Caco-2 (cell line): ENCODE data around the gene ADAMTSL1. TPM values are rescaled to one million over a fixed set of nuclear protein-coding genes. Genes with fewer than 3 reads are reported as not detected.

Experiments
- BruUV-seq: library from RNA; stranded (reverse); fragments of 400-500 nt; replicated peaks from 2 replicates; lab custom pipeline; 2021; lab: Mats Ljungman, UMichigan
- CTCF ChIA-PET: fragments of 300-600 bp; sonication (Branson Sonifier 250); formaldehyde crosslinking; loops from one replicate; lab custom pipeline; 2022; ENCODE audit warnings: antibody characterized with exemption; lab: Charles Lee
- POLR2A ChIA-PET: fragments of 300-600 bp; sonication (Branson Sonifier 250); formaldehyde crosslinking; loops from one replicate; lab custom pipeline; 2022; ENCODE audit warnings: antibody characterized with exemption; lab: Charles Lee
- DNase-seq, 2 experiments: peaks; one replicate each; pipeline versions ENCODE4 v3.0.0 to v3.0.0-alpha.2; 2020 to 2022
- H3K27me3 ChIP-seq: replicated peaks from 2 replicates; pipeline ENCODE4 v1.6.0; 2011; ENCODE audit warnings: low read length; ENCODE audit not compliant: control insufficient read depth, insufficient read depth
- H3K36me3 ChIP-seq: 2 replicates; pipeline ENCODE4 v1.5.1; 2011; ENCODE audit warnings: low read length; ENCODE audit not compliant: control insufficient read depth, insufficient read depth
- H3K4me1 ChIP-seq: fragments of 250-450 bp; sonication (Bioruptor Pico); 2 replicates; pipeline ENCODE4 v1.5.1; 2020; ENCODE audit warnings: mild to moderate bottlenecking
- H3K4me3 ChIP-seq: 2 replicates; pipeline ENCODE4 v1.5.1; 2011; ENCODE audit warnings: low read depth, mild to moderate bottlenecking, control low read depth, low read length
- H3K9me3 ChIP-seq: fragments of 250-450 bp; sonication (Bioruptor Pico); 2 replicates; pipeline ENCODE4 v1.5.1; 2020; ENCODE audit warnings: mild to moderate bottlenecking, moderate library complexity
- H3K27ac Mint-ChIP-seq: one replicate; pipeline ENCODE4 v1.8.0; 2022; ENCODE audit warnings: mixed read lengths; ENCODE audit not compliant: unreplicated experiment
- H3K27me3 Mint-ChIP-seq: one replicate; pipeline ENCODE4 v1.8.0; 2022; ENCODE audit warnings: mixed read lengths; ENCODE audit not compliant: insufficient read depth, unreplicated experiment
- H3K36me3 Mint-ChIP-seq: one replicate; pipeline ENCODE4 v1.8.0; 2022; ENCODE audit warnings: mild to moderate bottlenecking, mixed read lengths; ENCODE audit not compliant: insufficient read depth, unreplicated experiment
- H3K4me1 Mint-ChIP-seq: one replicate; pipeline ENCODE4 v1.8.0; 2022; ENCODE audit warnings: low read depth, mixed read lengths; ENCODE audit not compliant: unreplicated experiment
- H3K4me3 Mint-ChIP-seq: one replicate; pipeline ENCODE4 v1.8.0; 2022; ENCODE audit warnings: mild to moderate bottlenecking, moderate library complexity, mixed read lengths; ENCODE audit not compliant: unreplicated experiment
- H3K9me3 Mint-ChIP-seq: one replicate; pipeline ENCODE4 v1.8.0; 2022; ENCODE audit warnings: mixed read lengths; ENCODE audit not compliant: unreplicated experiment
- intact Hi-C: fragments of 100-400 bp; cut with micrococcal nuclease; formaldehyde crosslinking; loops from one replicate; pipeline ENCODE4 v1.10.0; 2022; ENCODE audit not compliant: unreplicated experiment
- total RNA-seq: library from RNA; stranded (reverse); gene quantifications from 2 replicates; pipeline ENCODE4 v1.2.3, GENCODE V29; 2022
- TF ChIP-seq, protein P1 (sequence below), 2 experiments: fragments of 200-600 bp in 1 of 2; IDR thresholded peaks; 1 replicate in 1 of 2; 2 replicates in 1 of 2; pipeline versions ENCODE4 v1.5.1 to v1.8.0; 2011 to 2022; ENCODE audit warnings: antibody characterized with exemption in 1 of 2, control low read depth in 1 of 2, inconsistent platforms in 1 of 2, low read depth in 1 of 2, low read length in 1 of 2, mild to moderate bottlenecking in 1 of 2, moderate library complexity in 1 of 2; ENCODE audit not compliant: insufficient read depth in 1 of 2, severe bottlenecking in 1 of 2, unreplicated experiment in 1 of 2

The ADAMTSL1 gene
- total RNA-seq, 1 experiment from 2014 or later, result not detected

DNA sequence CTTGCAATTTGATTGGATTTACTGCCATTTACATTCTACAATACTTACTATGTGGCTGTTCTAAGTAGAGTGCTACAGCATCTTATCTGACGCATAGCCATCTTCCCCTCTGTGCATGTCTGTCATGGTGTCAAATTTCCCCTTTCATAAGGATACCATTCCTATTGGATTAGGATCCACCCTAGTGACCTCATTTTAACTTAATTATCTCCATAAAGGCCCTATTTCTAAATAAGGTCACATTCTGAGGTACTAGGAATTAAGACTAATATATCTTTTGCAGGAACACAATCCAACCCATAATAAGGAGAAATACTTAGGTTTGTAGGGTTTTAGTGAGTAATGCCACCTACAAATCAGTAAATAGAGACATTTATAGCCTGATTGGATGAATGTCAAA, 268.0 kb downstream of the ADAMTSL1 start:
- Histone ChIP-seq H3K36me3 (no peaks in the 10 kb centered on the region), H3K4me1 (no peaks in the 10 kb centered on the region), H3K9me3 (no peaks in the 10 kb centered on the region), H3K4me3 (no peak overlapping the region), H3K27me3 (no peaks in the 10 kb centered on the region)
- ChIA-PET POLR2A (no interaction called here), CTCF (no interaction called here)
- no TSS peak for BruUV-seq
- Mint-ChIP-seq H3K36me3 (no peaks in the 10 kb centered on the region), H3K4me1 (no peaks in the 10 kb centered on the region), H3K4me3 (no peak overlapping the region), H3K9me3 (no peaks in the 10 kb centered on the region), H3K27ac (no peak overlapping the region), H3K27me3 (peaks cover 9% of the 10 kb centered on the region)
- intact Hi-C loops, result no loop called here
- TF ChIP-seq, protein P1, sequence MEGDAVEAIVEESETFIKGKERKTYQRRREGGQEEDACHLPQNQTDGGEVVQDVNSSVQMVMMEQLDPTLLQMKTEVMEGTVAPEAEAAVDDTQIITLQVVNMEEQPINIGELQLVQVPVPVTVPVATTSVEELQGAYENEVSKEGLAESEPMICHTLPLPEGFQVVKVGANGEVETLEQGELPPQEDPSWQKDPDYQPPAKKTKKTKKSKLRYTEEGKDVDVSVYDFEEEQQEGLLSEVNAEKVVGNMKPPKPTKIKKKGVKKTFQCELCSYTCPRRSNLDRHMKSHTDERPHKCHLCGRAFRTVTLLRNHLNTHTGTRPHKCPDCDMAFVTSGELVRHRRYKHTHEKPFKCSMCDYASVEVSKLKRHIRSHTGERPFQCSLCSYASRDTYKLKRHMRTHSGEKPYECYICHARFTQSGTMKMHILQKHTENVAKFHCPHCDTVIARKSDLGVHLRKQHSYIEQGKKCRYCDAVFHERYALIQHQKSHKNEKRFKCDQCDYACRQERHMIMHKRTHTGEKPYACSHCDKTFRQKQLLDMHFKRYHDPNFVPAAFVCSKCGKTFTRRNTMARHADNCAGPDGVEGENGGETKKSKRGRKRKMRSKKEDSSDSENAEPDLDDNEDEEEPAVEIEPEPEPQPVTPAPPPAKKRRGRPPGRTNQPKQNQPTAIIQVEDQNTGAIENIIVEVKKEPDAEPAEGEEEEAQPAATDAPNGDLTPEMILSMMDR (IDR thresholded peaks at IDR 0.05; ENCODE audit: insufficient read depth in 1 of 2, low read depth in 1 of 2, low read length in 1 of 2, severe bottlenecking in 1 of 2, unreplicated experiment in 1 of 2), result no peak
- DNase-seq, result no peak

DNA sequence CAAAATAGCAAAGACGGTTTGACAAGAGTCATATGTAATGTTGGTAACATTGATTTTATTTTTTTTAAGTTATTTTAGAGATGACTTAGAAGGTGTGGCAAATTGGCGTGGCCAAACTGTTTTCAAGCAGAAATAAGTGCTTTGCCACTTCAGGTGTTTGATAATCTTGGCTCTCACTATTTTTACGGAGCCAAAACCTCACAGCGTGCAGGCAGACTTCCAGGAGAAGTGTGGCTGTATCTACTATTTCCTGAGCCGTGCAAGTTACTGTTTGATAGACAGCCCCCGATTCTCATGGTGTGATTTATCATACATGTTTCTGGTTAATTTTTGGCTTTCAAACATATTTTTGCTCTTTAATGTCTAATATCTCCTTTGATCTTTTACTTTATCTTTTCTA, 269.5 kb downstream of the ADAMTSL1 start:
- Histone ChIP-seq H3K27me3 (no peaks in the 10 kb centered on the region), H3K4me1 (no peaks in the 10 kb centered on the region), H3K4me3 (no peak overlapping the region), H3K36me3 (no peaks in the 10 kb centered on the region), H3K9me3 (no peaks in the 10 kb centered on the region)
- H3K27ac Mint-ChIP-seq, result no peak overlapping the region
- no peak for DNase-seq
- no peak overlapping the region for H3K4me3 Mint-ChIP-seq
- POLR2A ChIA-PET, result no interaction called here
- intact Hi-C loops, result no loop called here
- H3K27me3 Mint-ChIP-seq, result peaks cover 6% of the 10 kb centered on the region
- CTCF ChIA-PET, result no interaction called here
- no peaks in the 10 kb centered on the region for H3K36me3 Mint-ChIP-seq
- no TSS peak for BruUV-seq
- no peaks in the 10 kb centered on the region for H3K4me1 Mint-ChIP-seq
- no peaks in the 10 kb centered on the region for H3K9me3 Mint-ChIP-seq
- TF ChIP-seq, protein P1 (IDR thresholded peaks at IDR 0.05; ENCODE audit: insufficient read depth in 1 of 2, low read depth in 1 of 2, low read length in 1 of 2, severe bottlenecking in 1 of 2, unreplicated experiment in 1 of 2), result no peak

DNA sequence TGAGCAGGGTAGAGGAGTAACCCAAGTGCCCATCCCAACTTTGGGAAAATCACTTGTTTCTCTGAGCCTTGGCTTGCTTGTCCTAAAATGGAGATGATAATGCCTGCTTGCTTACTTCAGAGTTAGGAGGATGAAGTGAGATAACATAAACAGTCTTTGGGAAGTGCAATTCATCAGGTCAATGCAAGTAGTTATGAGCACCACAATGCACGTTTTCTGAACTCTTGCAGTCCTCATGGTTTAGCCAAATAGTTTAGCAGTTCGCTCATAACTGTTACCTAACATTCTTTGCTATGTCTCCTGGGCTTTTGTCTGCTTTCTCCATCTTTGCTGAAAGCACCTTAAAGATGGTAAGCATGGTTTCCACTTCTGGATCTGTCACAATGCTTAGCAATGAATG, 270.0 kb downstream of the ADAMTSL1 start:
- BruUV-seq, result no TSS peak
- Histone ChIP-seq H3K4me3 (no peak overlapping the region), H3K9me3 (no peaks in the 10 kb centered on the region), H3K36me3 (no peaks in the 10 kb centered on the region), H3K27me3 (no peaks in the 10 kb centered on the region), H3K4me1 (no peaks in the 10 kb centered on the region)
- H3K27me3 Mint-ChIP-seq, result peaks cover 6% of the 10 kb centered on the region
- no peak overlapping the region for H3K27ac Mint-ChIP-seq
- H3K4me3 Mint-ChIP-seq, result no peak overlapping the region
- TF ChIP-seq, protein P1 (IDR thresholded peaks at IDR 0.05; ENCODE audit: insufficient read depth in 1 of 2, low read depth in 1 of 2, low read length in 1 of 2, severe bottlenecking in 1 of 2, unreplicated experiment in 1 of 2), result no peak
- H3K9me3 Mint-ChIP-seq, result no peaks in the 10 kb centered on the region
- ChIA-PET CTCF (no interaction called here), POLR2A (no interaction called here)
- H3K36me3 Mint-ChIP-seq, result no peaks in the 10 kb centered on the region
- no peak for DNase-seq
- intact Hi-C loops, result no loop called here
- no peaks in the 10 kb centered on the region for H3K4me1 Mint-ChIP-seq
